Skeletal muscle tissue (tissue), 4 donors: ENCODE measurements around the gene SMIM12. TPM values are rescaled to one million over a fixed set of nuclear protein-coding genes. Genes with fewer than 3 reads are reported as not detected.

ENCODE experiments used
- H3K27ac ChIP-seq: one replicate; pipeline ENCODE4 v1.7.0; 2013; ENCODE audit warnings: mild to moderate bottlenecking, low read depth, low read length, inconsistent platforms
- H3K27me3 ChIP-seq, 3 donors: one replicate each; pipeline ENCODE4 v1.7.0; 2013; ENCODE audit warnings: low read length in 3 of 3; ENCODE audit not compliant: control insufficient read depth in 3 of 3, insufficient read depth in 3 of 3
- H3K36me3 ChIP-seq, 3 donors: one replicate each; pipeline ENCODE4 v1.7.0; 2013; ENCODE audit warnings: low read length in 3 of 3; ENCODE audit not compliant: control insufficient read depth in 3 of 3, insufficient read depth in 3 of 3
- H3K4me1 ChIP-seq, 3 donors: one replicate each; pipeline ENCODE4 v1.7.0; 2013; ENCODE audit warnings: low read length in 3 of 3, mild to moderate bottlenecking in 3 of 3; ENCODE audit not compliant: control insufficient read depth in 3 of 3, insufficient read depth in 3 of 3
- H3K4me3 ChIP-seq, 3 donors: one replicate each; pipeline ENCODE4 v1.7.0; 2013; ENCODE audit warnings: low read length in 3 of 3
- H3K9ac ChIP-seq, 3 donors: one replicate each; pipeline ENCODE4 v1.7.0; 2013; ENCODE audit warnings: low read length in 3 of 3, mild to moderate bottlenecking in 3 of 3, moderate library complexity in 2 of 3, low read depth in 1 of 3
- H3K9me3 ChIP-seq, 3 donors: one replicate each; pipeline ENCODE4 v1.7.0; 2013; ENCODE audit warnings: low read length in 3 of 3; ENCODE audit not compliant: control insufficient read depth in 3 of 3
- total RNA-seq: library from RNA; depleted of rRNA; stranded (reverse); fragments of >200 nt; gene quantifications from one replicate; pipeline ENCODE4 v1.2.3, GENCODE V29; 2014
- donor health status: Osteomylitis.

Gene SMIM12
- total RNA-seq, 1 donor from 2014 or later, result 8.9 TPM

GRCh38 chr1:34865981-34866761 is 6.6 kb upstream of the SMIM12 start:
- H3K27ac ChIP-seq, result peak overlapping the region; percentile 56

GRCh38 chr1:34865573-34865972 is 6.0 kb upstream of the SMIM12 start:
- Histone ChIP-seq H3K9me3 (no peaks in the 10 kb centered on the region), H3K27me3 (peaks cover 0 to 12% (median 7%) of the 10 kb centered on the region in 3 donors), H3K4me1 (peaks cover 4 to 20% (median 12%) of the 10 kb centered on the region in 3 donors), H3K9ac (peak overlapping the region; percentile 70 to 84 (median 79)), H3K4me3 (peak overlapping the region; percentile 71 to 86 (median 79)), H3K27ac (no peak overlapping the region), H3K36me3 (no peaks in the 10 kb centered on the region)

More at GRCh38 chr1:34865981-34866761, 6.6 kb upstream of the SMIM12 start:
- H3K36me3 ChIP-seq, result peaks cover 0 to under 1% (median 0%) of the 10 kb centered on the region in 3 donors
- H3K27me3 ChIP-seq, result peaks cover 2 to 14% (median 10%) of the 10 kb centered on the region in 3 donors
- H3K4me1 ChIP-seq, result peaks cover 4 to 20% (median 12%) of the 10 kb centered on the region in 3 donors
- H3K9ac ChIP-seq, result peak overlapping the region; percentile 70 to 84 (median 79)
- H3K9me3 ChIP-seq, result no peaks in the 10 kb centered on the region
- peak overlapping the region; percentile 71 to 86 (median 79) for H3K4me3 ChIP-seq

GRCh38 chr1:34864759-34865158 is 5.2 kb upstream of the SMIM12 start:
- Histone ChIP-seq H3K4me1 (peaks cover 10 to 20% (median 13%) of the 10 kb centered on the region in 3 donors), H3K27ac (no peak overlapping the region), H3K4me3 (no peak overlapping the region), H3K9me3 (no peaks in the 10 kb centered on the region), H3K27me3 (peaks cover 0 to 12% (median 7%) of the 10 kb centered on the region in 3 donors), H3K36me3 (no peaks in the 10 kb centered on the region), H3K9ac (no peak overlapping the region)

- H3K4me1 ChIP-seq, result peaks cover 19 to 29% (median 19%) of the 10 kb centered on the region in 3 donors
Observed at GRCh38 chr1:34863501-34863900, 4.0 kb upstream of the SMIM12 start.

DNA sequence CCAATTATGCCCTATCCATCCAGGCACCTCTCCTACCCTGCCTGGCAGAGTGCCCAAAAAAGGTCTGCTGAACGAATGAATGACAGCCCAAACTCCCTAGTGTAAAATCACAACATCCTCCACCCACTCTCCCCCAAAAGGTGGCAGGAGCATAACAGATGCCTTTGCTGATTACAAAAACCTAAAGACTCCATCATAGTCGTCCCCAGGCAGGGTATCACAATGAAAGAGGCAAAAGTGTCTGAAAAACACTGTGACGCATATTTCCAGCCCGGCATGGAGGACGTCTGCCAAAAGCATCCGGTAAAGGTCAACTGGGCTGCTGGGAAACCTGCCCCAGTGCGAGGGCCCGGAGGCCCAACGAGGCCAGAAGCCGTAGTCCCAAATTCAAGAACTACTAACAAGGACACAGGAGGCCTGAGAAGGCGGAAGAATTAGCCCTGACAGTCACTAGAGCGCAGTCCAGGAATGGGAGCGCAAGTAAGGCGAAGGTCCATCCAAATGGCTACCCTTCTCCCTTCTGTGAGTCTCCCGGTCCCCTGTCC is 576 bp downstream of the SMIM12 start:
- no peaks in the 10 kb centered on the region for H3K27me3 ChIP-seq
- peak overlapping the region; percentile 90 for H3K27ac ChIP-seq
- peak overlapping the region; percentile 98 to 100 (median 100) for H3K4me3 ChIP-seq
- H3K36me3 ChIP-seq, result peaks cover 13 to 18% (median 13%) of the 10 kb centered on the region in 3 donors
- H3K9ac ChIP-seq, result peak overlapping the region; percentile 98 to 100 (median 98)
- H3K4me1 ChIP-seq, result peaks cover 19 to 28% (median 20%) of the 10 kb centered on the region in 3 donors
- H3K9me3 ChIP-seq, result no peaks in the 10 kb centered on the region

More at GRCh38 chr1:34863501-34863900, 4.0 kb upstream of the SMIM12 start:
- H3K27me3 ChIP-seq, result peaks cover 0 to 12% (median 7%) of the 10 kb centered on the region in 3 donors
- no peak overlapping the region for H3K4me3 ChIP-seq
- H3K27ac ChIP-seq, result no peak overlapping the region
- H3K9me3 ChIP-seq, result no peaks in the 10 kb centered on the region
- no peaks in the 10 kb centered on the region for H3K36me3 ChIP-seq
- no peak overlapping the region for H3K9ac ChIP-seq

DNA sequence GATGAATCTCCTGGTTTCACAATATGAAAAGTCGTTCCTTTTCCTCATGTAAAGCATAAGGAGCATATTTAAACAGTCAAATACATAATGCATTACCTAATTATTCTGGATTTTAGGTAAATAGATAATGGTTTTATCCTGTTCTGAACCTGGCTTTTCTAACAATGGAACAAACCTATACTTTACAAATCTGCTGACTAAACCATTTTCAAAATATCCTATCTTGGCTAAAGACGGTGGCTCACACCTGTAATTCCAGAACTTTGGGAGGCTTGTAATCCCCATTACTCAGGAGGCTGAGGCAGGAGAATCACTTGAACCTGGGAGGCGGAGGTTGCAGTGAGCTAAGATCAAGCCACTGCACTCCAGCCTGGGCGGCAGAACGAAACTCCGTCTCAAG is 2.9 kb downstream of the SMIM12 start:
- no peak overlapping the region for H3K4me3 ChIP-seq
- H3K36me3 ChIP-seq, result peaks cover 13 to 22% (median 18%) of the 10 kb centered on the region in 3 donors
- no peak overlapping the region for H3K27ac ChIP-seq
- peaks cover 24 to 31% (median 24%) of the 10 kb centered on the region in 3 donors for H3K4me1 ChIP-seq
- no peaks in the 10 kb centered on the region for H3K9me3 ChIP-seq
- no peak overlapping the region for H3K9ac ChIP-seq
- H3K27me3 ChIP-seq, result no peaks in the 10 kb centered on the region

DNA sequence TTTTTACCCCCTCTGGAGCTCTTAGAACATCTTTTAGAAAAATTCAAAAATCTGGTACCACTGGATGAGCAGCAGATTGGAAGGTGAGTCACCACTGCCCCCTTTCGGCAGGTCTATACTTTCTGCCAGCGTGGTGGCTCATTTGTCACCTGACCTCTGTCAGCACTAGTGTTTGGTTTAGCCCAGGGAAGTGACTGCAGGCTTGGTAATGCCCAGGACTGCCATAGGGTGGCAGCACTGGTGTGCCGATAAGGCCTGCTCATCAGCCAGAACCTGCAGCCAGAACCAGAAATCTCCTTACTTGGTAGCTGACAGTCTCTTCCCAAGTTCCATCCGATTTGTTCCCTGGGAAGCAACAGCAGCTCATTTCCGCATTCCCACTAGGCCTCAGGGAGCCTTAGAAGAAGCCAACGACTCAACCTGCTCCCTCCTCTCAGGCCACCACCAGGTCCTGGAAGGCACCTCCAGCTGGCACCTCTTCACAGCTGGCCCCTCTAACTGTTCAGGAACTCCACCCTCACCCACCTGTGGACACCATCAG is 6.8 kb downstream of the SMIM12 start:
- H3K9ac ChIP-seq, result no peak overlapping the region
- no peaks in the 10 kb centered on the region for H3K27me3 ChIP-seq
- H3K4me3 ChIP-seq, result no peak overlapping the region
- H3K27ac ChIP-seq, result peak overlapping the region; percentile 26
- H3K36me3 ChIP-seq, result peaks cover 13 to 27% (median 18%) of the 10 kb centered on the region in 3 donors
- peaks cover 14 to 19% (median 15%) of the 10 kb centered on the region in 3 donors for H3K4me1 ChIP-seq
- no peaks in the 10 kb centered on the region for H3K9me3 ChIP-seq

DNA sequence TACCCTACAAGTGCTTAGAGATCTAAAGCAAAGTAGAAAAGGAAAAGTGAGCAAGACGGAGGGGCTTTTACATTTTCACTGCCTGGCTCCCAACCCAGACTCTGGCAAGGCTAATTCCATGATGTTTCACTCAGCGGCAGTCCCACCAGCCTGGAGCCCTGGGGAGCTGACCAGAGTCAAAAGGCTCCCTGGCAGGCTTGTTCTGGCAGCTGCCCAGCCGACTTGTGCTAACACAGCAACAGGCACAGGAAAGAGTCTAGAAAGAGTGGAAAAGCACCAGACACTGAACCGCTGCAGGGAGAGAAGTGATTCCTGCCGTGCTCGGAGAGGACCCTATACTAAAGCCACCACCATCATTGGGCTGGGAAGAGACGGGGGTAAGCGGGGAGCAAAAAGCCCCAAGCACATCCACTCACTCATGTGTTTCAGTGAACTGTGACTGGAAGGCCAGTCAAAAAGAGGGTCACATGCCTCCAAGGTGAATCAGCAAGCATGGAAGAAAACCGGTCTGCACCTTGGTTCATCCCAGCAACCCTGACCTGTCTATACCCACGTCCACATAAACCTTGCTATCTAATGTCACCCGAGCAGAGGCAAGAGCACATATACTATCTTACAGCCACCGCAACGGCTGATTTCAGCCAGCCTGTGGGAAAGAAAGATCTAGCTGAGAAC is 8.0 kb downstream of the SMIM12 start:
- Histone ChIP-seq H3K9me3 (no peaks in the 10 kb centered on the region), H3K27me3 (no peaks in the 10 kb centered on the region), H3K4me3 (peak overlapping the region in 1 of 3 donors; percentile 24), H3K27ac (peak overlapping the region; percentile 31), H3K36me3 (peaks cover 13 to 27% (median 18%) of the 10 kb centered on the region in 3 donors), H3K9ac (peak overlapping the region in 2 of 3 donors; percentile 21 to 26), H3K4me1 (peaks cover 11 to 18% (median 15%) of the 10 kb centered on the region in 3 donors)

DNA sequence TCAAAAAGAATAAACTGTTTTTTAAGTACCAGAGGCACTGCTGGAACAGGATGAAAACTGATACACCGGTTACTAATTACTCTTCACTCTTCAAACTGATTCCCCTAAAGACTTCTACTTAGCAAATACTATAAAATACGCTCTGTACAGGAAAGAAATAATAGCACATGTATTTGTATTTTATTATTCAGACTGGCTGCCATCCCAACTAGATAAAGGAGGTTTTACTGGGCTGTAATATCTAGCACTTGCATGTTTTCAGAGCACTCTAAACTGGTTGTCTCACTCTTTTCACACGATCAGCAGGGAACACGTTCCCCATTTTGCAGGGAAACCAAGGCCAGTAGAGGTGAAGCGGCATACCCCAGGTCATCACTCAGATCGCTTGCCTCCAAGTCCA is 9.2 kb downstream of the SMIM12 start:
- H3K4me1 ChIP-seq, result peaks cover 15 to 19% (median 17%) of the 10 kb centered on the region in 3 donors

More for the DNA sequence above, 9.2 kb downstream of the SMIM12 start:
- Histone ChIP-seq H3K9me3 (no peaks in the 10 kb centered on the region), H3K27me3 (no peaks in the 10 kb centered on the region), H3K27ac (no peak overlapping the region), H3K36me3 (peaks cover 9 to 22% (median 14%) of the 10 kb centered on the region in 3 donors), H3K9ac (no peak overlapping the region), H3K4me3 (no peak overlapping the region)
